Small intestine (tissue), 7 donors: ENCODE results near the gene WDHD1. TPM values are rescaled to one million over a fixed set of nuclear protein-coding genes. Genes with fewer than 3 reads are reported as not detected.
"Not testable (repeated sequence)": the region's sequence is repeated elsewhere in the genome, so short reads cannot be mapped to it uniquely, and the experiment has no call there.

Experiments
- DNase-seq, 2 donors: peaks; one replicate each; pipeline versions ENCODE4 v3.0.0 to v3.0.0-alpha.2; 2013
- FAIRE-seq: peaks from 2 replicates; lab custom pipeline; 2012; peaks lifted over from hg19 to GRCh38; lab: Jason Lieb, UNC
- H3K27ac ChIP-seq, 3 donors: one replicate each; pipeline ENCODE4 v1.5.1; 2013; ENCODE audit warnings: low read length in 2 of 3, mild to moderate bottlenecking in 2 of 3, control low read depth in 1 of 3, inconsistent platforms in 1 of 3, low read depth in 1 of 3, moderate library complexity in 1 of 3
- H3K27me3 ChIP-seq, 3 donors: one replicate each; pipeline ENCODE4 v1.6.1; 2013; ENCODE audit warnings: low read length in 3 of 3, inconsistent platforms in 1 of 3; ENCODE audit not compliant: control insufficient read depth in 3 of 3, insufficient read depth in 3 of 3
- H3K36me3 ChIP-seq, 3 donors: one replicate each; pipeline ENCODE4 v1.6.1; 2013; ENCODE audit warnings: low read length in 3 of 3, inconsistent platforms in 1 of 3, low read depth in 1 of 3, mild to moderate bottlenecking in 1 of 3, moderate library complexity in 1 of 3; ENCODE audit not compliant: control insufficient read depth in 3 of 3, insufficient read depth in 2 of 3
- H3K4me1 ChIP-seq, 3 donors: one replicate each; pipeline ENCODE4 v1.6.1; 2013; ENCODE audit warnings: low read length in 2 of 3, inconsistent platforms in 1 of 3, low read depth in 1 of 3, mild to moderate bottlenecking in 1 of 3, moderate library complexity in 1 of 3; ENCODE audit not compliant: control insufficient read depth in 3 of 3, insufficient read depth in 2 of 3
- H3K4me3 ChIP-seq, 3 donors: one replicate each; pipeline ENCODE4 v1.5.1; 2013; ENCODE audit warnings: low read length in 3 of 3, control low read depth in 1 of 3, inconsistent platforms in 1 of 3, low read depth in 1 of 3, mild to moderate bottlenecking in 1 of 3, moderate library complexity in 1 of 3
- H3K9me3 ChIP-seq, 2 donors: one replicate each; pipeline ENCODE4 v1.6.1; 2013; ENCODE audit warnings: low read depth in 1 of 2, low read length in 1 of 2; ENCODE audit not compliant: control insufficient read depth in 2 of 2, insufficient read depth in 1 of 2
- WGBS, 3 donors: extraction: QIAGEN DNeasy Blood & Tissue Kit; methylation state at CpG; one replicate each; pipeline ENCODE4 v1.1.7; 2013; 5-methylcytosine and 5-hydroxymethylcytosine counted together
- polyA plus RNA-seq, 4 donors: library from polyadenylated mRNA; stranded (reverse) in 3 of 4; unstranded in 1 of 4; fragments of 200-250 nt in 3 of 4; fragments of 120-200 nt in 1 of 4; gene quantifications; one replicate each; pipeline versions ENCODE4 v1.2.1 to v1.2.3, GENCODE V29; 2013
- donor health status: healthy with polysubstance abuse.
- donor health status: control.
- donor health status: control.
- donor health status: Bipolar disorder and iron deficiency.
- donor health status: healthy.

WDHD1 gene
- polyA plus RNA-seq, 4 donors: 0.45 to 9.7 (median 2.0) TPM

- Histone ChIP-seq H3K9me3 (no peaks in the 10 kb centered on the region), H3K4me1 (no peaks in the 10 kb centered on the region), H3K36me3 (peaks cover 0 to 4% (median 0%) of the 10 kb centered on the region in 3 donors), H3K27ac (no peak overlapping the region), H3K4me3 (no peak overlapping the region), H3K27me3 (no peaks in the 10 kb centered on the region)
- no peak for FAIRE-seq
- WGBS, 3 donors: 97 to 99% (median 99%) methylated on average over 4 of the region's 4 CpGs
- no peak for DNase-seq
These were observed 59.4 kb downstream of the WDHD1 start for GRCh38 chr14:54967496-54967895.

GRCh38 chr14:54955143-54955542 lies 71.8 kb downstream of the WDHD1 start:
- Histone ChIP-seq H3K27me3 (no peaks in the 10 kb centered on the region), H3K4me3 (no peak overlapping the region), H3K36me3 (peaks cover 0 to 16% (median 0%) of the 10 kb centered on the region in 3 donors), H3K9me3 (no peaks in the 10 kb centered on the region), H3K27ac (no peak overlapping the region), H3K4me1 (no peaks in the 10 kb centered on the region)
- FAIRE-seq (peak; percentile 57), DNase-seq (no peak)

- not testable (repeated sequence) for H3K9me3 ChIP-seq, DNase-seq, FAIRE-seq, H3K27ac ChIP-seq, H3K4me1 ChIP-seq, H3K27me3 ChIP-seq, H3K4me3 ChIP-seq
- peaks cover 0 to 15% (median 0%) of the 10 kb centered on the region in 3 donors for H3K36me3 ChIP-seq
- WGBS, 3 donors: 88 to 100% (median 97%) methylated on average over 3 of the region's 3 CpGs
These were observed 73.3 kb downstream of the WDHD1 start for GRCh38 chr14:54953609-54954008.

GRCh38 chr14:54952803-54953202 lies 74.1 kb downstream of the WDHD1 start:
- not testable (repeated sequence) for H3K27me3 ChIP-seq, H3K4me3 ChIP-seq, H3K4me1 ChIP-seq, FAIRE-seq, DNase-seq, H3K9me3 ChIP-seq, H3K27ac ChIP-seq
- H3K36me3 ChIP-seq: peaks cover 0 to 18% (median 0%) of the 10 kb centered on the region in 3 donors
- 84 to 100% (median 96%) methylated on average over 1 of the region's 1 CpG for WGBS, 3 donors

- no peak overlapping the region for H3K4me3 ChIP-seq
- FAIRE-seq (no peak), DNase-seq (no peak)
- H3K4me1 ChIP-seq: no peaks in the 10 kb centered on the region
- 83 to 99% (median 90%) methylated on average over 3 of the region's 3 CpGs for WGBS, 3 donors
- no peak overlapping the region for H3K27ac ChIP-seq
- H3K27me3 ChIP-seq: no peaks in the 10 kb centered on the region
- H3K36me3 ChIP-seq: peaks cover 0 to 17% (median 0%) of the 10 kb centered on the region in 3 donors
- peaks cover 0 to 8% of the 10 kb centered on the region in 2 donors for H3K9me3 ChIP-seq
These were observed 79.7 kb downstream of the WDHD1 start for GRCh38 chr14:54947230-54947629.

GRCh38 chr14:54946500-54946899 lies 80.4 kb downstream of the WDHD1 start:
- FAIRE-seq: no peak

GRCh38 chr14:54944737-54945391 lies 82.0 kb downstream of the WDHD1 start:
- Histone ChIP-seq H3K4me3 (no peak overlapping the region), H3K27me3 (no peaks in the 10 kb centered on the region), H3K4me1 (no peaks in the 10 kb centered on the region), H3K36me3 (peaks cover 0 to 17% (median 0%) of the 10 kb centered on the region in 3 donors), H3K9me3 (peaks cover 0 to 8% of the 10 kb centered on the region in 2 donors), H3K27ac (no peak overlapping the region)
- WGBS, 3 donors: 88 to 92% (median 90%) methylated on average over 9 of the region's 9 CpGs
- DNase-seq (no peak), FAIRE-seq (no peak)

More at GRCh38 chr14:54946500-54946899, 80.4 kb downstream of the WDHD1 start:
- Histone ChIP-seq H3K36me3 (peaks cover 0 to 17% (median 0%) of the 10 kb centered on the region in 3 donors), H3K27me3 (no peaks in the 10 kb centered on the region), H3K27ac (no peak overlapping the region), H3K4me3 (no peak overlapping the region), H3K4me1 (no peaks in the 10 kb centered on the region), H3K9me3 (peaks cover 0 to 8% of the 10 kb centered on the region in 2 donors)
- DNase-seq: no peak
- WGBS, 3 donors: 96 to 98% (median 97%) methylated on average over 4 of the region's 4 CpGs

GRCh38 chr14:54942913-54943312 lies 84.0 kb downstream of the WDHD1 start:
- Histone ChIP-seq H3K4me3 (no peak overlapping the region), H3K4me1 (no peaks in the 10 kb centered on the region), H3K27ac (no peak overlapping the region), H3K36me3 (peaks cover 0 to 9% (median 0%) of the 10 kb centered on the region in 3 donors), H3K9me3 (no peaks in the 10 kb centered on the region), H3K27me3 (no peaks in the 10 kb centered on the region)
- WGBS, 3 donors: 88 to 95% (median 92%) methylated on average over 4 of the region's 4 CpGs
- FAIRE-seq: no peak
- no peak for DNase-seq
